Endothelial cell of hepatic sinusoid (primary cell): ENCODE measurements around the gene GOLPH3.
"Not testable (repeated sequence)": the region's sequence is repeated elsewhere in the genome, so short reads cannot be mapped to it uniquely, and the experiment has no call there.

ENCODE experiments used
- in situ Hi-C: cut with HindIII; loops from 2 replicates; pipeline ENCODE4 v1.10.0; 2017; ENCODE audit warnings: low sequenced_read_pairs

Gene GOLPH3

DNA sequence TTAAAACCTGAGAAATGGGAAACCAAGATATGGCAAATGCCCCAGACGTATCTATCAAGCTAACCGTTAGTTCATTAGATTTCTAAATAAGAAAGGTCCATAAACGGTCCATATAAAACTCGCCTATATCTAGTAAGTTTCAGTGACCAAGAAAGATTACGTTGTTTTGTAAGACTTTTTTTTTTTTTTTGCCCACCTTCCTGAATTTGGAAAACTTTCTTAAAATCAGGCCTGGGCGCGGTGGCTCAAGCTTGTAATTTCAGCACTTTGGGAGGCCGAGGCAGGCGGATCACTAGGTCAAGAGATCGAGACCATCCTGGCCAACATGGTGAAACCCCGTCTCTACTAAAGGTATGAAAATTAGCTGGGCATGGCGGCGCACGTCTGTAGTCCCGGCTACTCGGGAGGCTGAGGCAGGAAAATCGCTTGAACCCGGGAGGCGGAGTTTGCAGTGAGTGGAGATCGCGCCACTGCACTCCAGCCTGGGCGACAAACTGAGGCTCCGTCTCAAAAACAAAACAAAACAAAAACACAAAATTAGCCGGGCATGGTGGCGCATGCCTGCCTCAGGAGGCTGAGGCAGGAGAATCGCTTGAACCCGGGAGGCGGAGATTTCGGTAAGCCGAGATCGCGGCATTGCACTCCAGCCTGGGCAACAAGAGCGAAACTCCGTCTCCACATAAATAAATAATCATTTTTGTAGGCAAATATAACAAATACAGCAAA lies 1.8 kb downstream of the GOLPH3 start:
- in situ Hi-C loops, result not testable (repeated sequence)

DNA sequence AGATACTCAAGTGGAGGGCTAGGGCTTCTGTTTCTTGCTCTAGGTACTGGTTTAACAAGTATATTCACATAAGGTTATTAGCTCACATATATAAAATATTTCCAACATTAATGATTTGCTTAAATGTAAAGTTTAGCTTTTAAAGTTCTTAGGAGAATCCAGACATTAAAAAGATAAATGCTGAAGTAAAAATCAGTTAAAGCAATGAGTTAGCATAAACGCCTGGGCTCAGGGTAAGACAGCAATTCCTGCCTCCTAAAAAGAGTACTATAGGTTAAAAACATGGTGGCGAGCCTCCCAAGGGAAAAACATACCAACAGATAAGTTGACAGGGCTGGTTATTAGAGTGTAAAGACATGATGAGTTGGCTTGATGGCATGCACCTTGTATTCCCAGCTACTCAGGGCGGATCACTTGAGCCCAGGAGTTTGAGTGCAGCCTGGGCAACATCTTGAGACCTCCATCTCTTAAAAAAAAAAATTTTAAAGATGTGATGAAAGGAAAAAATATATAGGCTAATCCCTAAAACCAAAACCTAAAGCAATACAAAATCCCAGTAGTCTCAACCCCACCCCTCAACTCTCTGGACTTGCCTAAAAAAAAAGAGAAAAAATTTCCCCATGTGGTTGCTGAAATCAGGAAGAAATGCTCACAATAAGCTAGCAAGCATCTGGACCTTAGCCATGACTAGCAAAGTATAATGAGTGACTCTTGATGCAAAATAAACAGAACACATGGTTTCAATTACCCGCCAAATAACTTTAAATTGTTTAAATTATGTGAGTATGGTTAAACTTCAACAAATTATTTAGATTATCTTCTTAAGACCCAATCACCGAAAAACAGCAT lies 3.6 kb downstream of the GOLPH3 start:
- in situ Hi-C loops, result no loop called here

DNA sequence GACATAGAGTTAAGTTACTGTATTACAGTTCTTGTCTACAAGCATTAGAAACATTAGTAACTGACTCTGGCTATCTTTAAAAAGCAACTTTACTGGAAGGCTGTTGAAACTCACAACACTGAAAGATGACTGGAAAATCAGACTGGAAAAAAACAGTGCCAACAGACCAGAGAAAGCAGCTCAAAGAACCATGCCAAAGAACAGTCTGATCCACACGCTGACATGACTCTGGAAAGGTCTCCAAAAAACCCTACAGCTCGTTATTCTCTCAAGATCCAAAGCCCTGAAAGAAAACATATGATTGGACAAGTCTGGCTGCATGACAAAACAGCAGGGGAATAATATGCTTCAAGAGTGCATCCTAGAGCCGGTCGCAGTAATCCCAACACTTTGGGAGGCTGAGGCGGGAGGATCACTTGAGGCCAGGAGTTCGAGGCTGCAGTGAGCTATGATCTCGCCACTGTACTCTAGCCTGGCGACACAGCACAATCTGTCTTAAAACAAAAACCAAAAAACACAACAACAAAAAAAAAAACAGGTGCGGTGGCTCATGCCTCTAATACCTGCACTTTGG lies 5.6 kb downstream of the GOLPH3 start:
- in situ Hi-C loops, result no loop called here

DNA sequence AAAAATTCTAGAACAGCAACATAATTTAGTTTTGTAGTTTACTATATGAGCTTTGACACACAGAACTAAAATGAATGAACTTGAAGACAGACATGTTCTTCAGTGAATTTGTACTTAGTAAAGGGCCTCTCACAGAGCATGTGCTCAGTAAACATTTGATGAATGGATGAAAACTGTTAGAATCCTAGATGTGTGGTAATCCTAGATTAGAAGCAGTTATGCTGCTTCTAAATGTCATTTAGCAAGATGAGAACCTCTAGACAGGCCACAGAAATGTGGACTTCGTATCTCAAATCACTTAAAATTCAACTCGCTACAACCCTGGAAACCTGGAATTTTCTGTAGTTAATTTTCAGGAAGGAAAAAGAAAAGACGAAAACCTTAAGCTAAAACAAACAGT lies 8.5 kb downstream of the GOLPH3 start:
- in situ Hi-C loops, result no loop called here

DNA sequence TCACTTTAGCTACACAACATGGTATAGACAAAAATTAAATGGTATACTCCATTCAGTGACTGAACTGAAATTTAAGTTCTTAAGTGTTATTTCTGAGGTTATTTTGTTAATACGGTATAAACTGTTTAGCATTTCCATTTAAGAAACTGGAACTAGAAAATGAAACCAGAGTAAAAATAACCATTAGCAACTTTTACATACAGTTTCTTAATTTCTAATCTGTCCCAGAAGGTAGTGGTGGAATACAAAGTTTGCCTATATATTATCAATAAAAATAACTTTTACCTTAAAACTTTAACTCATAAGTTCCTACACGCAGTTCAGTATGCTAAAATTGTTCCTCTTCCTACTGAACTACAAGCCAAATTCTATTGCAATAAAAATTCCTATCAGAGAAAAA lies 10.3 kb downstream of the GOLPH3 start:
- in situ Hi-C loops, result no loop called here

DNA sequence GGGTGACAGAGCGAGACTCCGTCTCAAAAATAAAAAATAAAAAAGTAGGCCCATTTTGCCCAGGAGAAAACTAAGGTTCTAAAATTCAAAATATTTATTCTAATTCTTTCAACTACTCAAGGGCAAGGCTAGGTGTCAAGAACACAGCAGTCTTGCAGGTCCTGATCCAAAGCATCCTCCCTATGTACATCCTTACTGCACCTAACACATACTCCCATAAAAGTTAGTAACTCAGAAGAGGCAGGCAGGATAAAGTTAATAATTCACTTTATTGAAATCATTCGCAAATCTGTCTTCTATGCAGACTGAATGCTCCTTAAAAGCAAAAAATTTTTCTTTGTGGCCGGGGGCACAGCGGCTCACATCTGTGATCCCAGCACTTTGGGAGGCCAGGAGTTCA lies 11.1 kb downstream of the GOLPH3 start:
- in situ Hi-C loops, result no loop called here

DNA sequence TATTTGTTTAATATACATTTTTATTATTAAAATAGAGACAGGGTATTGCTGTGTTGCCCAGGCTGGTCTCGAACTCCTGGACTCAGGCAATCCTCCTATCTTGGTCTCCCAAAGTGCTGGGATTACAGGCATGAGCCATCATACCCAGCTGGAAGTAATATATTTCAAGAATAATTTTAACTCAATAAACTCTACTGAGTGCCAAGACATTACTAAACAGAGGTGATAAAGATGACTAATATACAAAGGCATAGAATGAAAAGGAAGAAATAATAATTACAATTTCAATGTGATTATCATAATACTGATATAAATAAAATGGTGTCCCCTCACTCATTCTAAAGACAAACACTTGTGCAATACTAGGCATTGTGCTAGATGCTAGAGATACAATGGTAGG lies 13.9 kb downstream of the GOLPH3 start:
- in situ Hi-C loops, result no loop called here

DNA sequence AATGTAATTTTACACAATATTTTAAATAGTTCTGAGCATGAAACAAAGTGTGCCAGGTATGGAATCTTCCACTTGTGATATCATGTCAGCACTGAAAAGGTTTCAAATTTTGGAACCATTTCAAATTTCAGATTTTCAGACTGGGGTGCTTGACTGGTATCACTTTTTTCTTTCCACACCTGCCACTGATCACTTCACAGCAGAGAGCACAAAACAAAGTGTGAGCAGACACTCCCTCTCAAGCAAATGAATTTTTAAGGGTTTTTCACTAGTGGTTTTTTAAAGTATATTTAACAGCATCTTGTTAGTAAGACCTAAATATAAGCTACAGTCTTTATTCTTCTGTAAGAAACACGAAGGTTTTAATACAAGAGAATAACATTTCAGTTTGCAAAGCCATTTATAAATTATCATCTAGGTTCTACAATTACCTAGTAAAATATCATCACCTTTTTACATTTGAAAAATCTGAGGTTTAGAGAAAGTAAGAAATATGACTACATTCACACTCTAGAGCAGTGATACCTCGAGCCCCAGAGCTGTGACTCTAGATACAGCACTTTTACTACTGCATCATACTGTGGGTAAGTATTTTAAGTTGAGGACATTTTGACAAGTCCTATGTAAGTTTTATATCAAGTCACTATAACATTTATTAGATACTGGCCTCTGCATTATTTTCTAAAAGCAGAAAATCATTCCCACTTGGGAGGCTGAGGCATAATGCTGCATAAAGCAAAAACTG lies 14.6 kb downstream of the GOLPH3 start:
- in situ Hi-C loops, result no loop called here

DNA sequence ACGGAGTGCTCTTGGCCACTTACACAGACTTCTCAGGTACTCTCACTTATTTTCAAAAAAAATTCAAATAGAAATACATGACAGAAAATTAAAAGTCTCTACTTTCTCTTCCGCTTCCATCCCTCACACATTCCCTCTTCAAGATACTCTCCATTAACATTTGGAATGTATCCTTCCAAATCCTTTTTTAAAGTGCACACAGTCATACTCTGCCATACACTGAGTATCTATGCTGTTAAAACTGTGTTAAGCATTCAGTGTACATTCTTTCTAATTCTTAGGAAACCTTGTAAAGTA lies 15.5 kb downstream of the GOLPH3 start:
- in situ Hi-C loops, result no loop called here

DNA sequence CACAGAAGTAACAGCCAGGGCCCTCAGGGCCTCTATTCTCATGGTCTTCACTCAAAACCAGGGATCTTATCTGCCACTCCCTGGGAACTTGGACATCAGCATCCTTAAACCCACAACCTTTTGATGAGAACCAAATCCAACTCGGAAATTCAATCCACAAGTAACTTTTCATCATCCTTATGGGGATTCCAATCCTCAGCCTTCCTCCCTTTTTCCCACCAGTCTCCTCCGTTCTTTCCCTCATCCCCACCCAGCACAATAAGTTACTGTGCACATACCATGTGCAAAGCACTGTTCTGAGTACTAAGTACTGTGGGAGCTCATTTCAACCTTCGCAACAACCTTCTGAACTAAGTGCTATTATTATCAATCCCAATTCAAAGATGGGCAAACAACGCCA lies 17.0 kb downstream of the GOLPH3 start:
- in situ Hi-C loops, result no loop called here

DNA sequence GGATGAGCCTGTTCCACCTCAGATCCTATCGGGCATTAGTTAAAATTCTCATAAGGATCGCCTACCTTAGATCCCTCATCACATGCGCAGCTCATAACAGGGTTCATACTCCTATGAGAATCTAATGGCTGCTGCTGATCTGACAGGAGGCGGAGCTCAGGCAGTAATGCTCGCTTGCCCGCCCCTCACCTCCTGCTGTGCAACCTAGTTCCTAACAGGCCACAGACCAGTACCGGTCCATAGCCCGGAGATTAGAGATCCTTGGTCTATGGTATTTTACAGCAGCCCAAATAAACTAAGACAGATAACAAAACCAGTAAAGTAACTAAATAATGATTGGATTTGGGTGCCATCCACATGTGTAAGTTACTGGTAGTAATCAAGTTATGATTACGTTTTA lies 17.5 kb downstream of the GOLPH3 start:
- in situ Hi-C loops, result no loop called here

DNA sequence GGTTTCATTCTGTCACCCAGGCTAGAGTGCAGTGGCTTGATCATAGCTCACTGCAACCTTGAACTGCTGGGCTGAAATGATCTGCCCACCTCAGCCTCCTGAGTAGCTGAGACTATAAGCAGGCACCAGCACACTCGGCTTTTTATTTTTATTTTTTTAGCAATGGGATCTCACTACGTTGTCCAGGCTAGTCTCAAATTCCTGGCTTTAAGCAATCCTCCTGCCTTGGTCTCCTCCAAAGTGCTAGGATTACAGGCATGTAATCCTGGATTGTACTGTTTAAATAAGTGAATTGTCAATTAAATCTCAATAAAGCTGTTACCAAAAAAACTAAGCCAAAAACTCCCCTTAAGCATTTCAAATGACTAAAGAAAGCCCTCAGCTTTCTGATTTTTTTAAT lies 18.9 kb downstream of the GOLPH3 start:
- in situ Hi-C loops, result no loop called here

DNA sequence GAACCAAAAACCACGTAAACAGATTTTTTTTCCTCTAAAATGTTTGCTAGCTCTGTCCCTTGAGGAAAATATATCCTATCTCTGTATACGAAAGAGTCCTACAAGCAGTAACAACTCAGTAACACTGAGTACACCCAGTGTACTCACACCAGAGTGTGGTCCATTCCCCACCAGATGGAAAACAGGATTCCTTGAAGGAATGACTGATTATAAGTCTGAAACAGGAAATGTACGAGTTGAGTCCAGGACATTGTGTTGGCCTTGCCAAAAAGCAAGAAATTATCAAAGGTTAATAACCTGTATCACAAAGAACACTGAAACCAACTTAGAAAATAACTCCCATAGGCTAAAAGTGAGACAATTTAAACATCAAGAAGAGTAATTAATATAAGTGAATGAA lies 20.4 kb downstream of the GOLPH3 start:
- in situ Hi-C loops, result no loop called here

DNA sequence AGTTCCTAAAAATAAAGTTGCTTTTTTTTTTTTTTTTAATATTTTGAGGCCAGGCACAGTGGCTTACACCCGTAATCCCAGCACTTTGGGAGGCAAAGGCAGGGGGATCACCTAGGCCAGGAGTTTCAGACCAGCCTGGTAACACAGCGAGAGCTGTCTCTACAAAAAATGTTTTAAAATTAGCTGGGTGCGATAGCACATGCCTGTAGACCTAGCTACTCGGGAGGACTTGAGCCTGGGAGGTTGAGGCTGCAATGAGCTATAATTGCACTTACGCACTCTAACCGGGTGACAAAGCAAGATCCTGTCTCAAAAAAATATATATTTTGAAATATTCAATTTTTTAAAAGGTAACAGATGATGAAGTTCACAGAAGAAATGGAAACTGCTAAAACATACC lies 22.9 kb downstream of the GOLPH3 start:
- in situ Hi-C loops, result no loop called here

DNA sequence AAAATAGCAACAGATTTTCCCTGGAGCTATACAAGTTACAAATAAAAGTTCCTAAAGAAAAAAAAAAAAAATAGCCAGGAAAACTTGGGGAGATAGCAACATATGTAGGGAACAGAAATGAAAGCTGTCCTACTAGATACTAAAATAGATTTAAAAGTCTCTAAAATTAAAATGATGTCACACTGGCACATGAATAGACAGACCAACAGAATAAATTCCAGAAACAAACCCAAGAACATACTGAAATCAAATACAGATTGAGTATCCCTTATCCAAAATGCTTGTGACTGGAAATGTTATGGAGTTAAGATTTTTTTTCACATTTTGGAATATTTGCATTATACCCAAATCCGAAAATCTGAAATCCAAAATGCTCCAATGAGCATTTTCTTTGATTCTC lies 23.8 kb downstream of the GOLPH3 start:
- in situ Hi-C loops, result no loop called here

DNA sequence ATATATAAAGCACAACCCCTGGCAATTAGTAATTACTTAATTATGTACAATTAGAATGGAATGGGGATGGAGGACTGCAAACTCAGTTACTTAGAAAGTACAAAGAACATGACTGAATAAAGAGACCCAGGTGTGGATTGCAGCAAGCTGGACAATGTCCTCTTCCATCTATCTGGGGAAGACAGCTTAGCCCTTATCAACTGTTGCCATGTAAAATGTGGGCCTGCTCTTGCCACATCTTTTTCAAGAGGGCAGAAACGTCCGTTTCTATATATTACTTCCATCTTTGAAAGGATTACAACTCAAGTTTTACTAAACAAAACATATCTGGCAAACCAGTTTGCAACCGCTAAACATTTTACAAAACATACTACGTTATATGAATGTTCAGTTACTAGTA lies 26.2 kb downstream of the GOLPH3 start:
- in situ Hi-C loops, result no loop called here

DNA sequence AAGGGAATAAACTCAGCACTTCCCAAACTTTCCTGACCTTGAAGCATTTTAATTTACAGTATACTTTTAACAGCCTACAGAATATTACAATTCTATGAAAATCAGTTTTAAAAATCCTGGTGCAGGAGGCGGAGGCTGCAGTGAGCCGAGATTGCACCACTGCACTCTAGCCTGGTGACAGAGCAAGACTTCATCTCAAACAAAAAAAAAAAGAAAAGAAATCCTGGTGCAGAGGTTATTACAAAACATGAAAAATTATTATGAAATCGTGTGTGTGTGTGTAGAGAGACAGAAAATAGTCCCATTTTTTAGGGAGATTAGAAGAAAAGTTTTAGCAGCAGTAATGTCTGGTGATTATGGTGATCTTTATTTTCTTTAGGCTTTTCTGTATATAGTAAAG lies 26.9 kb downstream of the GOLPH3 start:
- in situ Hi-C loops, result no loop called here

DNA sequence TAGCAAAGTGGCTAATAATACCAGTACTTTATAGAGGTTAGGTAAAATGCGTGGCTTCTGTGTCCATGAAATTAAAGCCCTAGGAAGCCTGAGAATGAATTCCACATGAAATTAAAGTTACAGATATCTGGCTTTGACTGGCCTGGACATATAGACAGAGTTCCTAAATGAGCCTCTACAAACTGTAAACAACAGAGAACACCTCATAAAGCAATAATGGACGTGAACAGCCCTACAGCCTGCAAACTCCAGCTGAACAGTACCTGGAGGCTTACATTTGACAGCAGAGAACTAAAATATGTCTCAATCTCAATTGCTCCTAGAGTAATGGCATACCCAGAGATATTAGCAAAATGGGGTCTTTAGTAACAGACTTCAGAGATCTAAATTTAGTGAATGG lies 28.7 kb downstream of the GOLPH3 start:
- in situ Hi-C loops, result no loop called here

DNA sequence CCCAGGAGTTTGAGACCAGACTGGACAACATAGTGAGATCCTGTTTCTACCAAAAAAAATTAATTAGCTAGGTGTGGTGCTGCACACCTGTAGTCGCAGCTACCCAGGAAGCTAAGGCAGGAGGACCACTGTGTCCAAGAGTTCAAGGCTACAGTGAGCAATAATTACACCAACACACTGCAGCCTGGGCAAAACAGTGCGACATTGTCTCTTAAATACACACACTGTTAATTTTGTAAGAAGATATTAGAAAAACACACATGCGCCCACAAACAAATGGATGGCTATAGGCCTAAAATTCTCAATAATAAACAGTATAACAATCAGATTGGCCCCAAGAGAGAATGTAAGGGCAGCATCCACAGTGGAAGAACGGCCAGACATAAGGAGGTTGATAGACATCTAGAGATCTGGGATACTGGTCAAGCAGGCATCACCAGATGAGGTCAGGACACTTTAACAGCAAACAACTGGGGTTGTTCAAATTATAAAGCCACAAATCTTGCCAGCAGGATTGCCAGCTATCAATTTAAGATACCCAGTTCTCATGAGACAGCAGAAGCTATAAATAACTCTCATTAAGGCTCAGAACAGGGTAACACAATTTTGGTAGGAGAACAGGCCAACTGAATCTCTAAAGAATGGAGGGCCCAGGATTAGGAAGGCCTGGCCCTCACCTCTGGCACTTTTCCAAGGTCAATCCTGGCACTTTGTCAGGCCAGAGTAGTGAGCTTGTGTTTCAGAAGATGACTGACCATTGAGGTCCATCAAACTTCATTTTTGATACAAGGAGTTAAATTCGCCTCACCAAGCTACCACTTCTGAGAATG lies 29.5 kb downstream of the GOLPH3 start:
- in situ Hi-C loops, result no loop called here

DNA sequence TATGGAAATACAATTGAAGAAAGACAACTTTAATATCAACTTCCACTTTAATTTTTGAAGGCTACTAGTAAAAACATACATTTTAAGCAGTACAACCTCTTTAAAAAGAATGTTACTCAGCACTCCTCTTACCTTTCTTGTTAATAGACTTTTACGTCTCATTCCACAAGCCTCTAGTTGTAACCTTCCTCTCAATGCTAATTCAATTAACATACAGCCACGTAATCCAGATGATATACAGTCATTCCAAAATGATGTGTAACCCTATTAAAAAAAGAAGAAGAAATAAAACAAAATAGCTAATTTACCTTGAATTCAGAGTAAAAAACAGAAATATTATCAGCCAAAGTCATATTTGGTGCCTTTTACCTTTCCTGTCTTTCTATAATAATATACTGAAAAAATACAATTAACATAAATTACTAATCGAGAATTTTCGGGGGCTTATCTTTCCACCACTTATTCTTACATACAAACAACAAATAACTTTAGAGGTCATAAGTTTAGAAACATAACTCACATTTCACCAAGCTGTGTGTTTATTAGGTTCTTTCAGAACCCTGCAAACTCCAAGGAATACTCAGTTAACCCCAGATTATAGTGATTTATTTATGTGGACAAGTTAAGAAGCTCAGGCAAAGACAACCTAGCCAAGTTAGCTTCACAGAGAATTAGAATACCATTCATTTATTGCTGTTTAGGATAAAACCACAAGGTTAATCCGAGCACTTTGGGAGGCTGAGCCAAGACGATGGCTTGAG lies 30.3 kb downstream of the GOLPH3 start:
- in situ Hi-C loops, result no loop called here
